DOHH2 (cell line): ENCODE measurements around the gene ASIC3.

Source experiments
- CTCF ChIP-seq: fragments of 200-600 bp; sonication (generic); IDR thresholded peaks from one replicate; pipeline ENCODE4 v1.5.1; 2014; ENCODE audit warnings: antibody characterized with exemption, mild to moderate bottlenecking, low read depth, low read length; ENCODE audit not compliant: poor library complexity, severe bottlenecking
- EZH2phosphoT487 ChIP-seq: fragments of 200-600 bp; sonication (generic); IDR thresholded peaks from 2 replicates; pipeline ENCODE4 v1.6.1; 2017; ENCODE audit warnings: borderline replicate concordance, mild to moderate bottlenecking, antibody characterized with exemption, low read length, moderate library complexity, mixed read lengths

GRCh38 chr7:151087245-151088018 lies 39.1 kb downstream of the ASIC3 start:
- peak; percentile 43 for TF ChIP-seq CTCF
- TF ChIP-seq EZH2phosphoT487 = peak; percentile 58; the same call in 1 of the 2 replicates
